Skeletal muscle tissue (tissue), 4 donors: ENCODE data around the gene KLC1. TPM values are rescaled to one million over a fixed set of nuclear protein-coding genes. Genes with fewer than 3 reads are reported as not detected.
A peak's percentile ranks its signal among the peaks of the same experiment; 100 is the strongest.

ENCODE experiments used
- H3K27ac ChIP-seq: one replicate; pipeline ENCODE4 v1.7.0; 2013; ENCODE audit warnings: mild to moderate bottlenecking, low read depth, low read length, inconsistent platforms
- H3K27me3 ChIP-seq, 3 donors: one replicate each; pipeline ENCODE4 v1.7.0; 2013; ENCODE audit warnings: low read length in 3 of 3; ENCODE audit not compliant: control insufficient read depth in 3 of 3, insufficient read depth in 3 of 3
- H3K36me3 ChIP-seq, 3 donors: one replicate each; pipeline ENCODE4 v1.7.0; 2013; ENCODE audit warnings: low read length in 3 of 3; ENCODE audit not compliant: control insufficient read depth in 3 of 3, insufficient read depth in 3 of 3
- H3K4me1 ChIP-seq, 3 donors: one replicate each; pipeline ENCODE4 v1.7.0; 2013; ENCODE audit warnings: low read length in 3 of 3, mild to moderate bottlenecking in 3 of 3; ENCODE audit not compliant: control insufficient read depth in 3 of 3, insufficient read depth in 3 of 3
- H3K4me3 ChIP-seq, 3 donors: one replicate each; pipeline ENCODE4 v1.7.0; 2013; ENCODE audit warnings: low read length in 3 of 3
- H3K9ac ChIP-seq, 3 donors: one replicate each; pipeline ENCODE4 v1.7.0; 2013; ENCODE audit warnings: low read length in 3 of 3, mild to moderate bottlenecking in 3 of 3, moderate library complexity in 2 of 3, low read depth in 1 of 3
- H3K9me3 ChIP-seq, 3 donors: one replicate each; pipeline ENCODE4 v1.7.0; 2013; ENCODE audit warnings: low read length in 3 of 3; ENCODE audit not compliant: control insufficient read depth in 3 of 3
- total RNA-seq: library from RNA; depleted of rRNA; stranded (reverse); fragments of >200 nt; gene quantifications from one replicate; pipeline ENCODE4 v1.2.3, GENCODE V29; 2014
- donor health status: Osteomylitis.

Gene KLC1
- total RNA-seq, 1 donor from 2014 or later: 103 TPM

- Histone ChIP-seq H3K9ac (no peak overlapping the region), H3K36me3 (peaks cover 0 to 5% (median 4%) of the 10 kb centered on the region in 3 donors), H3K27ac (no peak overlapping the region), H3K4me1 (peaks cover 40 to 61% (median 50%) of the 10 kb centered on the region in 3 donors), H3K27me3 (no peaks in the 10 kb centered on the region), H3K9me3 (no peaks in the 10 kb centered on the region), H3K4me3 (peak overlapping the region in 1 of 3 donors; percentile 6)
Observed at GRCh38 chr14:103714063-103714724, 85.2 kb downstream of the KLC1 start.

- H3K9ac ChIP-seq: peak within 1 kb of the TSS; percentile 54 to 83 (median 78)
- H3K27me3 ChIP-seq: no peaks in the 10 kb centered on the region
- peaks cover 45 to 65% (median 53%) of the 10 kb centered on the region in 3 donors for H3K4me1 ChIP-seq
- H3K27ac ChIP-seq: no peak within 1 kb of the TSS
- no peaks in the 10 kb centered on the region for H3K9me3 ChIP-seq
- peak within 1 kb of the TSS; percentile 54 to 77 (median 76) for H3K4me3 ChIP-seq
- H3K36me3 ChIP-seq: peaks cover 0 to 5% (median 0%) of the 10 kb centered on the region in 3 donors
Observed at GRCh38 chr14:103715052-103716000, 86.3 kb downstream of the KLC1 start, which contains the start of the genes XRCC3 and ZFYVE21. TSS of gene XRCC3 (minus strand) at chr14:103715451. CDS start at chr14:103711087, 4,364 bp downstream. TSS of gene ZFYVE21 (plus strand) at chr14:103715810. CDS start at chr14:103715842, 32 bp downstream.

GRCh38 chr14:103716091-103716801 lies 87.2 kb downstream of the KLC1 start:
- H3K4me1 ChIP-seq: peaks cover 45 to 65% (median 49%) of the 10 kb centered on the region in 3 donors
- peak overlapping the region; percentile 50 to 77 (median 76) for H3K4me3 ChIP-seq

GRCh38 chr14:103716899-103717411 lies 87.9 kb downstream of the KLC1 start:
- Histone ChIP-seq H3K4me3 (peak overlapping the region; percentile 50 to 77 (median 76)), H3K9me3 (no peaks in the 10 kb centered on the region), H3K27ac (no peak overlapping the region), H3K4me1 (peaks cover 38 to 65% (median 47%) of the 10 kb centered on the region in 3 donors), H3K27me3 (no peaks in the 10 kb centered on the region), H3K36me3 (peaks cover 0 to 5% (median 0%) of the 10 kb centered on the region in 3 donors), H3K9ac (peak overlapping the region in 2 of 3 donors; percentile 78 to 83)

More at GRCh38 chr14:103716091-103716801, 87.2 kb downstream of the KLC1 start:
- no peak overlapping the region for H3K27ac ChIP-seq
- peaks cover 0 to 5% (median 0%) of the 10 kb centered on the region in 3 donors for H3K36me3 ChIP-seq
- H3K9ac ChIP-seq: peak overlapping the region; percentile 54 to 83 (median 78)
- H3K27me3 ChIP-seq: no peaks in the 10 kb centered on the region
- H3K9me3 ChIP-seq: no peaks in the 10 kb centered on the region

- Histone ChIP-seq H3K9me3 (no peaks in the 10 kb centered on the region), H3K4me3 (no peak overlapping the region), H3K36me3 (peaks cover 0 to 5% (median 0%) of the 10 kb centered on the region in 3 donors), H3K9ac (no peak overlapping the region), H3K27me3 (no peaks in the 10 kb centered on the region), H3K4me1 (peaks cover 36 to 64% (median 47%) of the 10 kb centered on the region in 3 donors), H3K27ac (no peak overlapping the region)
Observed at GRCh38 chr14:103718572-103718971, 89.6 kb downstream of the KLC1 start.

- Histone ChIP-seq H3K9ac (peak overlapping the region in 1 of 3 donors; percentile 16), H3K4me3 (no peak overlapping the region), H3K4me1 (peaks cover 35 to 66% (median 48%) of the 10 kb centered on the region in 3 donors), H3K27me3 (no peaks in the 10 kb centered on the region), H3K9me3 (no peaks in the 10 kb centered on the region), H3K36me3 (peaks cover 0 to 7% (median 0%) of the 10 kb centered on the region in 3 donors), H3K27ac (no peak overlapping the region)
Observed at GRCh38 chr14:103719751-103720150, 90.7 kb downstream of the KLC1 start.

- no peak overlapping the region for H3K4me3 ChIP-seq
- H3K27me3 ChIP-seq: no peaks in the 10 kb centered on the region
- H3K27ac ChIP-seq: no peak overlapping the region
- no peaks in the 10 kb centered on the region for H3K9me3 ChIP-seq
- peaks cover 34 to 74% (median 51%) of the 10 kb centered on the region in 3 donors for H3K4me1 ChIP-seq
- H3K9ac ChIP-seq: peak overlapping the region in 1 of 3 donors; percentile 33
- peaks cover 0 to 7% (median 6%) of the 10 kb centered on the region in 3 donors for H3K36me3 ChIP-seq
Observed at GRCh38 chr14:103721334-103722120, 92.5 kb downstream of the KLC1 start.

- Histone ChIP-seq H3K9me3 (no peaks in the 10 kb centered on the region), H3K9ac (peak overlapping the region in 2 of 3 donors; percentile 43 to 73), H3K27ac (peak overlapping the region; percentile 25), H3K4me3 (peak overlapping the region in 1 of 3 donors; percentile 22), H3K27me3 (no peaks in the 10 kb centered on the region), H3K4me1 (peaks cover 23 to 53% (median 40%) of the 10 kb centered on the region in 3 donors), H3K36me3 (peaks cover 6 to 12% (median 8%) of the 10 kb centered on the region in 3 donors)
Observed at GRCh38 chr14:103723748-103724081, 94.7 kb downstream of the KLC1 start.
